ENCODE data around the gene PRR15L. TPM values are rescaled to one million over a fixed set of nuclear protein-coding genes. Genes with fewer than 3 reads are reported as not detected.

The PRR15L gene
- total and polyA plus RNA-seq, 2 of the 8 experiments (the other 6 are each of a cell fraction or from before 2014, with no cell fraction given), result 0.26 to 1.1 TPM

DNA sequence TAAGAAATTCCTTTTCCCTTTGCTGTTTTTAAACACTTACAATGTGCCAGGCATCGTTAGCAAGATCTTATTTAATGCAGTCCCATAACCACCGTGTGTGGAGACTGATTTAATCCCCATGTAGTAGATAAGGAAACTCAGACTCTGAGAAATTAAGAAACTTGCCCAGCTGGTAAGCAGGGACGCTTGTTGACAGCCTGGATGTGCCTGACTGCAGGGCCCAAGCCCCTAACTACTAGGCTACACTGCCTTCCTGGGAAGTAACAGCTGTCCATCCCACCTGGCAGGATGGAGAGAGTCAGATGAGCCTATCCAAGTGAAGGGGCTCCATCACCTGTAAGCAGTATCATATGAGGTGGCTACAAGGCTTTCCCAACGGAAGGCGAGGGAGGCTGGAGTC, 36.3 kb upstream of the PRR15L start (continued):
- no peak for TF ChIP-seq CHD2 (IDR thresholded peaks at IDR 0.05; ENCODE audit: low read length)
- no peak for TF ChIP-seq POLR2A (IDR thresholded peaks at IDR 0.05; ENCODE audit: control extremely low read depth in 1 of 2, low read depth in 2 of 2, low read length in 2 of 2)
- no peak for TF ChIP-seq SIN3A (conservative IDR thresholded peaks at IDR 0.05 in 1 of 2, IDR thresholded peaks at IDR 0.05 in 1 of 2; ENCODE audit: low read depth in 1 of 2, low read length in 2 of 2)

Data from H1 (cell line).